ENCODE results near the gene KCNAB2.

The KCNAB2 gene

GRCh38 chr1:6003568-6004411 is 41.9 kb upstream of the KCNAB2 start:
- Histone ChIP-seq H3K36me3 (ENCODE audit: insufficient read depth, low read depth, low read length) (no peaks in the 10 kb centered on the region), H3K4me1 (ENCODE audit: insufficient read depth, low read length) (peaks cover 6% of the 10 kb centered on the region; the same call in 1 of the 2 replicates), H3K4me3 (ENCODE audit: low read length) (no peak overlapping the region), H3K27me3 (ENCODE audit: insufficient read depth, low read length) (peaks cover 22% of the 10 kb centered on the region), H3K9me3 (ENCODE audit: insufficient read depth, low read depth, low read length) (no peaks in the 10 kb centered on the region), H3K9ac (ENCODE audit: low read depth, low read length) (peak overlapping the region; percentile 46; the same call in 1 of the 2 replicates), H3K27ac (ENCODE audit: low read length) (no peak overlapping the region)

- peaks cover 22% of the 10 kb centered on the region for H3K27me3 ChIP-seq (ENCODE audit: insufficient read depth, low read length)
- H3K4me3 ChIP-seq (ENCODE audit: low read length), result no peak overlapping the region
- H3K27ac ChIP-seq (ENCODE audit: low read length), result no peak overlapping the region
- no peak overlapping the region for H3K9ac ChIP-seq (ENCODE audit: low read depth, low read length)
- H3K4me1 ChIP-seq (ENCODE audit: insufficient read depth, low read length), result peaks cover 6% of the 10 kb centered on the region; the same call in 1 of the 2 replicates
- no peaks in the 10 kb centered on the region for H3K36me3 ChIP-seq (ENCODE audit: insufficient read depth, low read depth, low read length)
- no peaks in the 10 kb centered on the region for H3K9me3 ChIP-seq (ENCODE audit: insufficient read depth, low read depth, low read length)
Observed at GRCh38 chr1:6004412-6005123, 41.1 kb upstream of the KCNAB2 start.

GRCh38 chr1:6005276-6005917 is 40.3 kb upstream of the KCNAB2 start:
- Histone ChIP-seq H3K4me1 (ENCODE audit: insufficient read depth, low read length) (peaks cover 6% of the 10 kb centered on the region; the same call in 1 of the 2 replicates), H3K36me3 (ENCODE audit: insufficient read depth, low read depth, low read length) (no peaks in the 10 kb centered on the region), H3K27ac (ENCODE audit: low read length) (no peak overlapping the region), H3K4me3 (ENCODE audit: low read length) (no peak overlapping the region), H3K27me3 (ENCODE audit: insufficient read depth, low read length) (peaks cover 22% of the 10 kb centered on the region), H3K9me3 (ENCODE audit: insufficient read depth, low read depth, low read length) (no peaks in the 10 kb centered on the region), H3K9ac (ENCODE audit: low read depth, low read length) (no peak overlapping the region)

GRCh38 chr1:6006882-6007281 is 38.8 kb upstream of the KCNAB2 start:
- peaks cover 22% of the 10 kb centered on the region for H3K27me3 ChIP-seq (ENCODE audit: insufficient read depth, low read length)
- H3K36me3 ChIP-seq (ENCODE audit: insufficient read depth, low read depth, low read length), result no peaks in the 10 kb centered on the region
- no peak overlapping the region for H3K4me3 ChIP-seq (ENCODE audit: low read length)
- no peak overlapping the region for H3K27ac ChIP-seq (ENCODE audit: low read length)
- no peak overlapping the region for H3K9ac ChIP-seq (ENCODE audit: low read depth, low read length)
- H3K4me1 ChIP-seq (ENCODE audit: insufficient read depth, low read length), result peaks cover 6% of the 10 kb centered on the region; the same call in 1 of the 2 replicates
- H3K9me3 ChIP-seq (ENCODE audit: insufficient read depth, low read depth, low read length), result no peaks in the 10 kb centered on the region

GRCh38 chr1:6007318-6008083 is 38.2 kb upstream of the KCNAB2 start:
- Histone ChIP-seq H3K27me3 (ENCODE audit: insufficient read depth, low read length) (peaks cover 17% of the 10 kb centered on the region), H3K4me1 (ENCODE audit: insufficient read depth, low read length) (peaks cover 6% of the 10 kb centered on the region; the same call in 1 of the 2 replicates), H3K4me3 (ENCODE audit: low read length) (no peak overlapping the region), H3K36me3 (ENCODE audit: insufficient read depth, low read depth, low read length) (no peaks in the 10 kb centered on the region), H3K9me3 (ENCODE audit: insufficient read depth, low read depth, low read length) (no peaks in the 10 kb centered on the region), H3K27ac (ENCODE audit: low read length) (no peak overlapping the region), H3K9ac (ENCODE audit: low read depth, low read length) (no peak overlapping the region)

GRCh38 chr1:6008084-6008415 is 37.6 kb upstream of the KCNAB2 start:
- Histone ChIP-seq H3K9me3 (ENCODE audit: insufficient read depth, low read depth, low read length) (no peaks in the 10 kb centered on the region), H3K4me1 (ENCODE audit: insufficient read depth, low read length) (peaks cover 6% of the 10 kb centered on the region; the same call in 1 of the 2 replicates)

GRCh38 chr1:6008696-6009095 is 37.0 kb upstream of the KCNAB2 start:
- Histone ChIP-seq H3K36me3 (ENCODE audit: insufficient read depth, low read depth, low read length) (no peaks in the 10 kb centered on the region), H3K4me1 (ENCODE audit: insufficient read depth, low read length) (no peaks in the 10 kb centered on the region; the same call in 1 of the 2 replicates), H3K27me3 (ENCODE audit: insufficient read depth, low read length) (peaks cover 5% of the 10 kb centered on the region; the same call in 1 of the 2 replicates), H3K27ac (ENCODE audit: low read length) (no peak overlapping the region), H3K4me3 (ENCODE audit: low read length) (no peak overlapping the region), H3K9ac (ENCODE audit: low read depth, low read length) (no peak overlapping the region), H3K9me3 (ENCODE audit: insufficient read depth, low read depth, low read length) (no peaks in the 10 kb centered on the region)

More at GRCh38 chr1:6008084-6008415, 37.6 kb upstream of the KCNAB2 start:
- H3K27me3 ChIP-seq (ENCODE audit: insufficient read depth, low read length), result peaks cover 11% of the 10 kb centered on the region; the same call in 1 of the 2 replicates
- H3K36me3 ChIP-seq (ENCODE audit: insufficient read depth, low read depth, low read length), result no peaks in the 10 kb centered on the region
- no peak overlapping the region for H3K27ac ChIP-seq (ENCODE audit: low read length)
- H3K4me3 ChIP-seq (ENCODE audit: low read length), result no peak overlapping the region
- H3K9ac ChIP-seq (ENCODE audit: low read depth, low read length), result no peak overlapping the region

GRCh38 chr1:6009120-6010040 is 36.3 kb upstream of the KCNAB2 start:
- H3K4me3 ChIP-seq (ENCODE audit: low read length), result no peak overlapping the region
- H3K4me1 ChIP-seq (ENCODE audit: insufficient read depth, low read length), result no peaks in the 10 kb centered on the region
- H3K9ac ChIP-seq (ENCODE audit: low read depth, low read length), result no peak overlapping the region
- H3K27me3 ChIP-seq (ENCODE audit: insufficient read depth, low read length), result no peaks in the 10 kb centered on the region
- no peaks in the 10 kb centered on the region for H3K36me3 ChIP-seq (ENCODE audit: insufficient read depth, low read depth, low read length)
- H3K9me3 ChIP-seq (ENCODE audit: insufficient read depth, low read depth, low read length), result no peaks in the 10 kb centered on the region
- no peak overlapping the region for H3K27ac ChIP-seq (ENCODE audit: low read length)

- Histone ChIP-seq H3K9me3 (ENCODE audit: insufficient read depth, low read depth, low read length) (no peaks in the 10 kb centered on the region), H3K4me3 (ENCODE audit: low read length) (no peak overlapping the region), H3K27me3 (ENCODE audit: insufficient read depth, low read length) (no peaks in the 10 kb centered on the region), H3K27ac (ENCODE audit: low read length) (no peak overlapping the region), H3K9ac (ENCODE audit: low read depth, low read length) (no peak overlapping the region), H3K36me3 (ENCODE audit: insufficient read depth, low read depth, low read length) (no peaks in the 10 kb centered on the region), H3K4me1 (ENCODE audit: insufficient read depth, low read length) (no peaks in the 10 kb centered on the region)
Observed at GRCh38 chr1:6010554-6010953, 35.1 kb upstream of the KCNAB2 start.

GRCh38 chr1:6011161-6011945 is 34.3 kb upstream of the KCNAB2 start:
- Histone ChIP-seq H3K9ac (ENCODE audit: low read depth, low read length) (no peak overlapping the region), H3K27me3 (ENCODE audit: insufficient read depth, low read length) (no peaks in the 10 kb centered on the region), H3K36me3 (ENCODE audit: insufficient read depth, low read depth, low read length) (no peaks in the 10 kb centered on the region), H3K4me3 (ENCODE audit: low read length) (no peak overlapping the region), H3K4me1 (ENCODE audit: insufficient read depth, low read length) (no peaks in the 10 kb centered on the region), H3K9me3 (ENCODE audit: insufficient read depth, low read depth, low read length) (no peaks in the 10 kb centered on the region), H3K27ac (ENCODE audit: low read length) (no peak overlapping the region)
